Sigmoid colon (tissue), 7 donors: ENCODE data around the gene SHISA5. TPM values are rescaled to one million over a fixed set of nuclear protein-coding genes. Genes with fewer than 3 reads are reported as not detected.

Experiments
- DNase-seq: peaks from one replicate; pipeline ENCODE4 v3.0.0-alpha.2; 2019
- H3K27ac ChIP-seq, 4 donors: fragments of 200-600 bp; sonication (generic); one replicate each; pipeline ENCODE4 v1.5.1; 2016 to 2019; ENCODE audit warnings: mild to moderate bottlenecking in 1 of 4
- H3K27me3 ChIP-seq, 3 donors: fragments of 200-600 bp; sonication (generic); one replicate each; pipeline ENCODE4 v1.5.1; 2019; ENCODE audit warnings: mild to moderate bottlenecking in 1 of 3
- H3K36me3 ChIP-seq, 4 donors: fragments of 200-600 bp; sonication (generic); one replicate each; pipeline ENCODE4 v1.5.1; 2016 to 2019
- H3K4me1 ChIP-seq, 4 donors: fragments of 200-600 bp; sonication (generic); one replicate each; pipeline ENCODE4 v1.5.1; 2017 to 2019
- H3K4me3 ChIP-seq, 4 donors: fragments of 200-600 bp; sonication (generic); one replicate each; pipeline ENCODE4 v1.5.1; 2017 to 2019; ENCODE audit warnings: mild to moderate bottlenecking in 2 of 4, moderate library complexity in 1 of 4
- H3K9me3 ChIP-seq, 4 donors: fragments of 200-600 bp in 3 of 4; sonication (generic) in 3 of 4; one replicate each; pipeline versions ENCODE4 v1.5.1 to v1.6.1; 2013 to 2019
- EP300 ChIP-seq, 4 donors: sonication (generic); formaldehyde crosslinking; IDR thresholded peaks; one replicate each; pipeline ENCODE4 v1.6.1; 2017; ENCODE audit warnings: antibody characterized with exemption in 4 of 4
- POLR2A ChIP-seq, 2 donors: fragments of 450-650 bp; IDR thresholded peaks; one replicate each; pipeline ENCODE4 v1.6.1; 2016; ENCODE audit warnings: antibody characterized with exemption in 2 of 2, mild to moderate bottlenecking in 2 of 2, moderate library complexity in 2 of 2
- POLR2AphosphoS5 ChIP-seq, 4 donors: sonication (generic); formaldehyde crosslinking; IDR thresholded peaks; one replicate each; pipeline ENCODE4 v1.6.1; 2017; ENCODE audit warnings: antibody characterized with exemption in 4 of 4
- WGBS, 2 donors: extraction: QIAGEN DNeasy Blood & Tissue Kit; methylation state at CpG; one replicate each; pipeline ENCODE4 v1.1.7; 2013; 5-methylcytosine and 5-hydroxymethylcytosine counted together
- intact Hi-C: fragments of 100-400 bp; cut with DNase I; formaldehyde crosslinking; loops from one replicate; pipeline ENCODE4 v1.15.1; 2023
- polyA plus RNA-seq, 3 donors: library from polyadenylated mRNA; stranded (reverse); fragments of 200-250 nt; gene quantifications; one replicate each; pipeline ENCODE4 v1.2.3, GENCODE V29; 2013
- total RNA-seq, 4 donors: library from RNA; depleted of rRNA; stranded (reverse); fragments of >200 nt; gene quantifications; one replicate each; pipeline ENCODE4 v1.1.0, GENCODE V29; 2016
- TF ChIP-seq, protein P1 (sequence below), 4 experiments: fragments of 450-650 bp in 3 of 4; fragments of 200-600 bp in 1 of 4; IDR thresholded peaks; one replicate each; pipeline ENCODE4 v1.5.1; 2016 to 2019; ENCODE audit warnings: antibody characterized with exemption in 4 of 4, mild to moderate bottlenecking in 3 of 4, moderate library complexity in 2 of 4
- donor health status: healthy with polysubstance abuse.
- donor health status: Bipolar disorder and iron deficiency.
- donor health status: healthy.

The SHISA5 gene
- total and polyA plus RNA-seq, 7 donors, result 57.7 to 142 (median 70.3) TPM

DNA sequence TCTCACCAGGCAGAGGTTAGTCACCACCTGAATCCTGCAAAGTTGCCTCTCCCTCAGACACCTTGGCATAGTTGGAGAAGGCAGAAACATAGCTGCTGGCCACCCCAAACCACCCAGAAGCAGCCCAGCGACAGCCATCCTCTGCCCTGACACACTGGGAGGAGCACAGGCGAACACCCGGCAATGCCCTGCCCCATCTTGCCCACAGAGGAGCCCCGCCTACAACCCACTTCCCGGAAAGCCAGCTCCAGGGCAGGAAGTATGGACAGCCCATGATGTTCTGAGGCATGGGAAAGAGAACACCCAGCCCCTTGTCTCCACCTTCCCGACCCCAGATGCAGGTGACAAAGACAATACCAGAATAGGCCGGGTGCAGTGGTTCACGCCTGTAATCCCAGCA lies 12.6 kb upstream of the SHISA5 start:
- no peak for DNase-seq
- WGBS, 2 donors, result 69 to 74% methylated on average over 8 of the region's 8 CpGs
- Histone ChIP-seq H3K27me3 (no peaks in the 10 kb centered on the region), H3K36me3 (no peaks in the 10 kb centered on the region), H3K4me3 (no peak overlapping the region), H3K4me1 (no peaks in the 10 kb centered on the region), H3K9me3 (no peaks in the 10 kb centered on the region), H3K27ac (no peak overlapping the region)
- TF ChIP-seq POLR2A (IDR thresholded peaks at IDR 0.05) (no peak), EP300 (IDR thresholded peaks at IDR 0.05) (no peak), POLR2AphosphoS5 (IDR thresholded peaks at IDR 0.05) (no peak)
- TF ChIP-seq, protein P1, sequence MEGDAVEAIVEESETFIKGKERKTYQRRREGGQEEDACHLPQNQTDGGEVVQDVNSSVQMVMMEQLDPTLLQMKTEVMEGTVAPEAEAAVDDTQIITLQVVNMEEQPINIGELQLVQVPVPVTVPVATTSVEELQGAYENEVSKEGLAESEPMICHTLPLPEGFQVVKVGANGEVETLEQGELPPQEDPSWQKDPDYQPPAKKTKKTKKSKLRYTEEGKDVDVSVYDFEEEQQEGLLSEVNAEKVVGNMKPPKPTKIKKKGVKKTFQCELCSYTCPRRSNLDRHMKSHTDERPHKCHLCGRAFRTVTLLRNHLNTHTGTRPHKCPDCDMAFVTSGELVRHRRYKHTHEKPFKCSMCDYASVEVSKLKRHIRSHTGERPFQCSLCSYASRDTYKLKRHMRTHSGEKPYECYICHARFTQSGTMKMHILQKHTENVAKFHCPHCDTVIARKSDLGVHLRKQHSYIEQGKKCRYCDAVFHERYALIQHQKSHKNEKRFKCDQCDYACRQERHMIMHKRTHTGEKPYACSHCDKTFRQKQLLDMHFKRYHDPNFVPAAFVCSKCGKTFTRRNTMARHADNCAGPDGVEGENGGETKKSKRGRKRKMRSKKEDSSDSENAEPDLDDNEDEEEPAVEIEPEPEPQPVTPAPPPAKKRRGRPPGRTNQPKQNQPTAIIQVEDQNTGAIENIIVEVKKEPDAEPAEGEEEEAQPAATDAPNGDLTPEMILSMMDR (IDR thresholded peaks at IDR 0.05), result no peak
- intact Hi-C loops, result no loop called here

DNA sequence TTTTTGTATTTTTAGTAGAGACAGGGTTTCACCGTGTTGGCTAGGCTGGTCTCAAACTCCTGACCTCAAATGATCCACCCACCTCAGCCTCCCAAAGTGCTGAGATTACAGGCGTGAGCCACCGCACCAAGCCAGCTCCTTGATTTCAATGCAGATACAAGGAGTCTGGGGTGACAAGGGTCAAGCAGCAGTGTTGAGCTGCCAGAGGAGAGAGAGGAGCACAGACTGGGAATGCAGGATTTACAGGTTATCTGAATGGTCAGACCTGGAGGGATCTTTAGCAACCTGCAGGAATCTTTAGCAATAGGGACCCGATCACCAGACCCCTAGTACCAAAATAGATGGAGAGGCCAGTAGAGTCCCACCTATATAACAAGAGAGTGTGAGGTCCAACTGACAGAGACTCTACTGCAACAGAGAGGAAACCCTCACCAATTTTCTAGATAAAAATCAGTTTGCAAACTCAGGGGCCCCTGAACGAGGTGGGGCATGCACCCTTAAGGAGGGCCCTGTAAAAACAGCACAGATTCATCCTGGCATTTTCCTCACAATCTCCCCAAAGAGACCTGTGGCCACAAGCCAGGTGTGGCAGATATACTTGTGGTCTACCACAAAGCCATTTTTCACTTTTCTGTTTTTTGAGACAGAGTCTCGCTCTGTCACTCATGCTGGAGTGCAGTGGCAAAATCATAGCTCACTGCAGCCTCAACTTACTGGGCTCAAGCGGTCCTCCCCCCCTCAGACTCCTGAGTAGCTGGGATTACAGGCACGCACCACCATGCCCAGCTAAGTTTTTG lies 10.7 kb upstream of the SHISA5 start:
- H3K4me3 ChIP-seq, result no peak overlapping the region
- no peak overlapping the region for H3K27ac ChIP-seq
- no peaks in the 10 kb centered on the region for H3K9me3 ChIP-seq
- 70 to 90% methylated on average over 8 of the region's 8 CpGs for WGBS, 2 donors
- H3K4me1 ChIP-seq, result no peaks in the 10 kb centered on the region
- no peak for DNase-seq
- H3K27me3 ChIP-seq, result no peaks in the 10 kb centered on the region
- intact Hi-C loops, result no loop called here
- H3K36me3 ChIP-seq, result no peaks in the 10 kb centered on the region
- TF ChIP-seq POLR2A (IDR thresholded peaks at IDR 0.05), result no peak
- TF ChIP-seq, protein P1 (IDR thresholded peaks at IDR 0.05), result no peak
- no peak for TF ChIP-seq EP300 (IDR thresholded peaks at IDR 0.05)
- no peak for TF ChIP-seq POLR2AphosphoS5 (IDR thresholded peaks at IDR 0.05)

DNA sequence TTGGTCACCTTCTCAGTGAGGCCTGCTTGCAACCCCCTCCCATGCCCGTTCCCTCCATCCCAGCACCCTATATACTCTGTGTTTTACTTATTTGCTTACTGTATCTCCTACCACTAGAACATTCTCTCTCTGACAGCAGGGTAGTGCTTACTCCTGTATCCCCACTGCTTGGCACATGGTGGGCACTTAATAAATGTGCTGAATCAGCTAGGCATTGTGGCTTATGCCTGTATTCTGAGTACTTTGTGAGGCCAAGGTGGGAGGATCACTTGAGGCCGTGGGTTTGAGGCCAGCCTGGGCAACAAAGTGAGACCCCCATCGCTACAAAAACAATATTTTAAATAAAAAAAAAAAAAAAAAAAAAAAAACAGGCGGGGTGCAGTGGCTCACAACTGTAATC lies 7.6 kb upstream of the SHISA5 start:
- 86% methylated on average over 4 of the region's 4 CpGs for WGBS, 2 donors
- no peaks in the 10 kb centered on the region for H3K36me3 ChIP-seq
- H3K4me3 ChIP-seq, result no peak overlapping the region
- no peak for DNase-seq
- intact Hi-C loops, result no loop called here
- H3K27ac ChIP-seq, result no peak overlapping the region
- TF ChIP-seq, protein P1 (IDR thresholded peaks at IDR 0.05), result no peak
- TF ChIP-seq EP300 (IDR thresholded peaks at IDR 0.05) (no peak), POLR2AphosphoS5 (IDR thresholded peaks at IDR 0.05) (no peak), POLR2A (IDR thresholded peaks at IDR 0.05) (no peak)
- H3K9me3 ChIP-seq, result no peaks in the 10 kb centered on the region
- H3K27me3 ChIP-seq, result no peaks in the 10 kb centered on the region
- no peaks in the 10 kb centered on the region for H3K4me1 ChIP-seq

DNA sequence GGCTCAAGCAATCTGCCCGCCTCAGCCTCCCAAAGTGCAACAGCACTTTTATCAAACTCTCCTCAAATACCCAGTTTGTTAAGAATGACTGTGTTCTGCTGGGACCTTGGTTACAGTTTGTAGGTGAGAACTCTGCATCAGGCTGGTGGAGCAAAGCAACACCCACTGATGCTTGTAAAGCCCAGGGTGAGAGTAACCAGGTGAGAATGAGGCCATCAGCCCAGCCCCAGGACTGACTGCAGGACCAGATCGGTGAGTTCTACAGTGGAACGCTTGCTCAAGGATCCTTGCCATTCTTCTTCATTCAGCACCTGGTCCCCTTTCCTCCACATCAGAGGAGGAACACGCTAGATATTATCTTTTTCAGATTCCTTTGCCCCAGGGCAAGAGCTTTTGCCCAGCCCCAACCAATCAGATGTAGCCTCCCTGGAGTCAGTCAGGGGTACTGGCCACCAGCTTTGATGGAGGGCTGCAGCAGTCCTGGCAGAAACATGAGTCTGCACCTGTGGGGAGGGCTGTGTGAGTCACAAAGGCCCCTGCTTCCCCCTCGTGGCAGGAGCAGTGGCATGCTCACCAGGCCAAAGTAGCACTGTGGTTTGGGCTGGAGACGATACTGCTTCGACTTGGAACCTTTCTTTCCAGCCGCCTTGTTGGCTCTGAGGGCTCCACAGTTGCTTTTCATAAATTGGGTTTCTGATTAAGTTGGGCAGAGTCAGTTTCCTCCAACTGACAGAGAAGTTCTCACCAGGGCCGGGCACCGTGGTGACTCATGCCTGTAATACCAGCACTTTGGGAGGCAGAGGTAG lies 3.5 kb upstream of the SHISA5 start:
- H3K36me3 ChIP-seq, result no peaks in the 10 kb centered on the region
- no peaks in the 10 kb centered on the region for H3K27me3 ChIP-seq
- no peaks in the 10 kb centered on the region for H3K9me3 ChIP-seq
- 28 to 41% methylated on average over 10 of the region's 10 CpGs for WGBS, 2 donors
- peaks cover 0 to 22% (median 21%) of the 10 kb centered on the region in 4 donors for H3K4me1 ChIP-seq
- DNase-seq, result no peak
- no peak overlapping the region for H3K27ac ChIP-seq
- TF ChIP-seq EP300 (IDR thresholded peaks at IDR 0.05) (no peak), POLR2AphosphoS5 (IDR thresholded peaks at IDR 0.05) (no peak)
- TF ChIP-seq, protein P1 (IDR thresholded peaks at IDR 0.05), result peak in 3 of 4 experiments; percentile 13 to 31 (median 13)
- no peak overlapping the region for H3K4me3 ChIP-seq
- intact Hi-C loops, result no loop called here
